ENCODE measurements around the gene OR4D2. TPM values are rescaled to one million over a fixed set of nuclear protein-coding genes. Genes with fewer than 3 reads are reported as not detected.

The OR4D2 gene
- total RNA-seq, 1 donor from 2014 or later: not detected

DNA sequence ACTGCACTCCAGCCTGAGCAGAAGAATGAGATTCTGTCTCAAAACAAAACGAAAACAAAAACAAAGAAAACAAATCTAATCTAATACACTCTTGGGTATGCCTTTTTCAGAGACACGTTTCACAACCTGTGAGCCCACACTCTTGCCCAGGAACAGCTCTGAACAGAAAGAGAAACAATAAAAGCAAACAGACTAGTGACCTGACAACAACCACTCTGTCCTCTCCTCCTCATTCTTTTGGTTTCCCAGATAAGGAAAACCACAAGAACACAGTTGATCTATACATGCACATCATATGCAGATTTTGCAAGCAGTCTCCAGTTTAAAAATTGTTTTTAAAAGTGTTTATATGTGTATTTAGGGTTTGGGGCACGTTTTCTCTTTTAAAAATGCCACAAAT is 51.0 kb downstream of the OR4D2 start:
- peaks cover 8% of the 10 kb centered on the region for H3K36me3 Mint-ChIP-seq (ENCODE audit: low read depth, unreplicated experiment)
- H3K4me3 Mint-ChIP-seq (ENCODE audit: unreplicated experiment): peak overlapping the region; percentile 42
- DNase-seq (ENCODE audit: low spot score): no peak
- no peaks in the 10 kb centered on the region for H3K9me3 Mint-ChIP-seq (ENCODE audit: unreplicated experiment)
- TF ChIP-seq, protein P1, sequence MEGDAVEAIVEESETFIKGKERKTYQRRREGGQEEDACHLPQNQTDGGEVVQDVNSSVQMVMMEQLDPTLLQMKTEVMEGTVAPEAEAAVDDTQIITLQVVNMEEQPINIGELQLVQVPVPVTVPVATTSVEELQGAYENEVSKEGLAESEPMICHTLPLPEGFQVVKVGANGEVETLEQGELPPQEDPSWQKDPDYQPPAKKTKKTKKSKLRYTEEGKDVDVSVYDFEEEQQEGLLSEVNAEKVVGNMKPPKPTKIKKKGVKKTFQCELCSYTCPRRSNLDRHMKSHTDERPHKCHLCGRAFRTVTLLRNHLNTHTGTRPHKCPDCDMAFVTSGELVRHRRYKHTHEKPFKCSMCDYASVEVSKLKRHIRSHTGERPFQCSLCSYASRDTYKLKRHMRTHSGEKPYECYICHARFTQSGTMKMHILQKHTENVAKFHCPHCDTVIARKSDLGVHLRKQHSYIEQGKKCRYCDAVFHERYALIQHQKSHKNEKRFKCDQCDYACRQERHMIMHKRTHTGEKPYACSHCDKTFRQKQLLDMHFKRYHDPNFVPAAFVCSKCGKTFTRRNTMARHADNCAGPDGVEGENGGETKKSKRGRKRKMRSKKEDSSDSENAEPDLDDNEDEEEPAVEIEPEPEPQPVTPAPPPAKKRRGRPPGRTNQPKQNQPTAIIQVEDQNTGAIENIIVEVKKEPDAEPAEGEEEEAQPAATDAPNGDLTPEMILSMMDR (IDR thresholded peaks at IDR 0.05; ENCODE audit: unreplicated experiment): no peak
- H3K27me3 Mint-ChIP-seq (ENCODE audit: unreplicated experiment): peaks cover 9% of the 10 kb centered on the region
- H3K4me1 Mint-ChIP-seq (ENCODE audit: unreplicated experiment): peaks cover 14% of the 10 kb centered on the region
- peak overlapping the region; percentile 40 for H3K27ac Mint-ChIP-seq (ENCODE audit: unreplicated experiment)

DNA sequence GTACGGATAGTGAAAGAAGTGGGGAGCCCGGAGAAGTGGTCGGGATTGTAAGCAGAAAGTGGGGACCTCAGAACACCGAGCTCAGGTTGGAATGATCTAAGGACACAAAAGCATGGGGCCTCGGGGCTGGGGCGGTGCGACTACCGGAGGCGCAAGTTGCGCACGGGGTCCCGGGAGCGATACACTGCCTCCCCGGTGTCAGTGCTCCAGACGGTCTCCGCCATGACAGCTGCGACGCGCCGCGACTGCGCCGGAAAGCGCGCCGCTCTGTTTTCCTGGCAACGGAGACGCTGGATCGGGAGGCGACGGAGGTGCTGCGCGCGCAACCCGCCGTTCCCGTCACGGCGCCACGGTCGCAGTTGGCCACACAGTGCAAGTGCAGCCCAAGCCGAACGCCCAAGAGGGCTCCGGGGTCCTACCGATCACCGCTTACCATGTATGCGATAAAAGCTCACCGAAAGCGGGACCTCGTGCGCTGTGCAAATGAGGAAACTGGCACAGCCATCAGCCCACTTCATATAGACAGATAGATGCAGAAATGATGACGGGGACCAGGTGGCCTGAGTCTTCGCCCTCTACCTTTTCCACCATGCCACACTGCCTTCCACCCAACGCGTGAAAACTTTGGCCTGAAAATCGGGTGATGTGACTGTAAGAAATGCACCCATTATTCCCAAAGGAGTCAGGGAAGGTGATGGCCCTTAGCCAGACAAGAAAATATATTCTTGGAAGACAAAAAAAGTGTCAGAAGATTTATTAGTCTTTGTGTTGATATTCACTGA is 52.4 kb downstream of the OR4D2 start, which contains the start of gene MKS1:
TSS of gene MKS1 (minus strand) at position 249 of the 782 bp plus-strand sequence. CDS start at position 224, 25 bp downstream.
- Mint-ChIP-seq H3K9me3 (ENCODE audit: unreplicated experiment) (no peaks in the 10 kb centered on the region), H3K27me3 (ENCODE audit: unreplicated experiment) (peaks cover 11% of the 10 kb centered on the region), H3K27ac (ENCODE audit: unreplicated experiment) (peak within 1 kb of the TSS; percentile 98), H3K4me3 (ENCODE audit: unreplicated experiment) (peak within 1 kb of the TSS; percentile 98), H3K4me1 (ENCODE audit: unreplicated experiment) (peaks cover 10% of the 10 kb centered on the region), H3K36me3 (ENCODE audit: low read depth, unreplicated experiment) (peaks cover 3% of the 10 kb centered on the region)
- TF ChIP-seq, protein P1 (IDR thresholded peaks at IDR 0.05; ENCODE audit: unreplicated experiment): peak; percentile 54
- DNase-seq (ENCODE audit: low spot score): peak; percentile 98

DNA sequence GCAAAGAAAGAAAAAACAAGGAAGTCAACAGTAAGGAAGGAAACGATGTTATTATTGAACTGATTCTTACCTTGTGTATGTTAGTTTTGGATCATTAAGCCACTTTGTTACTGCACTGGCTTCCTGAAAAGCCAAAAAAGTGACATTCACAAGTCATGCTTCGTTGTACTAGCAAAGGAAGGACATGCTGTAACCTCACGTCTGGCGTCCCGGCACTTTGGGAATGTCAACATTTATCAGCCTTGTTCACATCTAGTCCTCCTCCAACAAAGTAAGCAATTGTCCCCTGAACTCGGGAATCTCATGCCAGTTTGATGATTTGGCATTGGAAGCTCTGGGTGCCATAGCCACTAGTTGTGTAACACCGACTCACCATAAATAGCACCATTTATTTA is 53.0 kb downstream of the OR4D2 start:
- DNase-seq (ENCODE audit: low spot score): no peak
- Mint-ChIP-seq H3K27ac (ENCODE audit: unreplicated experiment) (peak overlapping the region; percentile 52), H3K27me3 (ENCODE audit: unreplicated experiment) (peaks cover 8% of the 10 kb centered on the region), H3K4me1 (ENCODE audit: unreplicated experiment) (peaks cover 10% of the 10 kb centered on the region), H3K36me3 (ENCODE audit: low read depth, unreplicated experiment) (peaks cover 3% of the 10 kb centered on the region), H3K4me3 (ENCODE audit: unreplicated experiment) (peak overlapping the region; percentile 98), H3K9me3 (ENCODE audit: unreplicated experiment) (no peaks in the 10 kb centered on the region)
- TF ChIP-seq, protein P1 (IDR thresholded peaks at IDR 0.05; ENCODE audit: unreplicated experiment): no peak

Other genes with a start within 250 kb of the OR4D2 start
- 13.3 TPM for gene CUEDC1, start 211.6 kb upstream of the OR4D2 start, total RNA-seq (ENCODE audit: unreplicated experiment)
- gene VEZF1, start 178.7 kb upstream of the OR4D2 start, total RNA-seq (ENCODE audit: unreplicated experiment): 43.7 TPM
- 201 TPM for gene SRSF1, start 159.7 kb upstream of the OR4D2 start, total RNA-seq (ENCODE audit: unreplicated experiment)
- gene DYNLL2, start 83.6 kb upstream of the OR4D2 start, total RNA-seq (ENCODE audit: unreplicated experiment): 14.6 TPM
- gene OR4D1, start 18.6 kb upstream of the OR4D2 start, total RNA-seq (ENCODE audit: unreplicated experiment): not detected
- not detected for gene EPX, start 25.7 kb downstream of the OR4D2 start, total RNA-seq (ENCODE audit: unreplicated experiment)
- gene MKS1, start 52.3 kb downstream of the OR4D2 start, total RNA-seq (ENCODE audit: unreplicated experiment): 27.8 TPM
- 0.31 TPM for gene LPO, start 71.6 kb downstream of the OR4D2 start, total RNA-seq (ENCODE audit: unreplicated experiment)
- gene MPO, start 114.0 kb downstream of the OR4D2 start, total RNA-seq (ENCODE audit: unreplicated experiment): not detected
- 1.3 TPM for gene TSPOAP1, start 161.8 kb downstream of the OR4D2 start, total RNA-seq (ENCODE audit: unreplicated experiment)
- 150 TPM for gene SUPT4H1, start 185.2 kb downstream of the OR4D2 start, total RNA-seq (ENCODE audit: unreplicated experiment)

Measured in endothelial cell (in vitro differentiated cells).